Left lung (tissue), 10 donors: Measurements from ENCODE around the gene IGDCC3. TPM values are rescaled to one million over a fixed set of nuclear protein-coding genes. Genes with fewer than 3 reads are reported as not detected.

Source experiments
- ATAC-seq: fragments of 200-7000 bp; cut with Tn5 transposase; one replicate; pipeline ENCODE4 v1.9.1; 2020; ENCODE audit warnings: moderate library complexity
- DNase-seq, 4 donors: peaks; one replicate each; pipeline ENCODE4 v3.0.0-alpha.2; 2013 to 2020
- H3K27ac ChIP-seq, 2 donors: fragments of 200-600 bp; sonication (generic) in 1 of 2; one replicate each; pipeline versions ENCODE4 v1.5.0 to v1.8.0; 2020 to 2021
- H3K27me3 ChIP-seq, 2 donors: fragments of 200-600 bp; sonication (generic) in 1 of 2; one replicate each; pipeline versions ENCODE4 v1.5.0 to v1.8.0; 2020 to 2021
- H3K36me3 ChIP-seq, 2 donors: fragments of 200-600 bp; sonication (generic) in 1 of 2; one replicate each; pipeline versions ENCODE4 v1.5.0 to v1.8.0; 2020 to 2021
- H3K4me1 ChIP-seq, 2 donors: fragments of 200-600 bp; one replicate each; pipeline ENCODE4 v1.8.0; 2021
- H3K4me3 ChIP-seq, 2 donors: fragments of 200-600 bp; sonication (generic) in 1 of 2; one replicate each; pipeline versions ENCODE4 v1.5.0 to v1.8.0; 2020 to 2021; ENCODE audit warnings: mild to moderate bottlenecking in 1 of 2
- H3K9me3 ChIP-seq, 2 donors: fragments of 200-600 bp; sonication (generic) in 1 of 2; one replicate each; pipeline versions ENCODE4 v1.5.0 to v1.8.0; 2020 to 2021
- CTCF ChIP-seq, 2 donors: fragments of 200-600 bp; sonication (generic) in 1 of 2; IDR thresholded peaks; one replicate each; pipeline versions ENCODE4 v1.5.0 to v1.8.0; 2021; ENCODE audit warnings: antibody characterized with exemption in 2 of 2
- intact Hi-C, 2 donors: fragments of 100-400 bp; cut with DNase I; formaldehyde crosslinking; loops; one replicate each; pipeline versions ENCODE4 v1.11.2 to v1.14.2; 2022
- polyA plus RNA-seq, 6 donors: library from polyadenylated mRNA; unstranded; fragments of 120-200 nt; gene quantifications; one replicate each; pipeline ENCODE4 v1.2.1, GENCODE V29; 2013; ENCODE audit not compliant: insufficient read length in 6 of 6
- total RNA-seq, 2 donors: library from RNA; stranded (reverse); fragmentation: NEBNext Ultra II Directional; extraction: Animal tissue kit (Norgen Biotek cat#: 25700); gene quantifications; one replicate each; pipeline ENCODE4 v1.2.1, GENCODE V29; 2021
- donor health status: DM: no; HTN: yes; CAD: no.
- donor health status: DM: no; HTN: no; CAD: no.

IGDCC3 gene
- total and polyA plus RNA-seq, 8 donors = 0.20 to 12.8 (median 11.5) TPM; not detected in 1

GRCh38 chr15:65366122-65366892, 11.5 kb downstream of the IGDCC3 start:
- no peak overlapping the region for H3K27ac ChIP-seq
- H3K36me3 ChIP-seq = no peaks in the 10 kb centered on the region
- no peak overlapping the region for H3K4me3 ChIP-seq
- no peak for TF ChIP-seq CTCF (IDR thresholded peaks at IDR 0.05)
- ATAC-seq = no peak
- peaks cover 0 to 19% of the 10 kb centered on the region in 2 donors for H3K27me3 ChIP-seq
- intact Hi-C loops = no loop called here
- no peaks in the 10 kb centered on the region for H3K9me3 ChIP-seq
- H3K4me1 ChIP-seq = no peaks in the 10 kb centered on the region
- no peak for DNase-seq

DNA sequence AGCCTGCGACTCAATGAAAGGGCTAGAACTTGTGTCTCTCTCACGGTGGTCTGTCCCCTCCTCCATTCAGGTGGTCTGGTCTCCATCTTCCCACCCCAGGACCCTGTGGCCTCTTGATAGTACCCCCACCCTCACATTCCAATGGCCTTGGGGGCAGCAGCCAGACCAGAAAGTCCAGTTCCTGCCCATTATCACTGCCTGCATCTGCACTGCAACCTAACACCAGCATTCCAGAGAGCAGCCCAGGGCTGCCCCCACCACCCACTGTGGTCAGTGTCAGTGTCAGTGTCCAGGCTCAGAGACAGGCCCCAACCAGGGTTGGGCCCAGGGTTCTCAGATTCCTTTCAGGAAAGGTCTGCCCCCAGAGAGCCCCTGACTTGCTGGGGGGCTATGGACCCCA, 12.6 kb downstream of the IGDCC3 start:
- no peak for TF ChIP-seq CTCF (IDR thresholded peaks at IDR 0.05)
- DNase-seq (no peak), ATAC-seq (no peak)
- peaks cover 0 to 24% of the 10 kb centered on the region in 2 donors for H3K27me3 ChIP-seq
- no peaks in the 10 kb centered on the region for H3K9me3 ChIP-seq
- H3K4me1 ChIP-seq = no peaks in the 10 kb centered on the region
- no peaks in the 10 kb centered on the region for H3K36me3 ChIP-seq
- no peak overlapping the region for H3K4me3 ChIP-seq
- intact Hi-C loops = no loop called here
- no peak overlapping the region for H3K27ac ChIP-seq

GRCh38 chr15:65363766-65364165, 14.0 kb downstream of the IGDCC3 start:
- intact Hi-C loops = no loop called here
- Histone ChIP-seq H3K4me1 (no peaks in the 10 kb centered on the region), H3K27me3 (peaks cover 0 to 33% of the 10 kb centered on the region in 2 donors), H3K27ac (no peak overlapping the region), H3K36me3 (no peaks in the 10 kb centered on the region), H3K4me3 (no peak overlapping the region), H3K9me3 (no peaks in the 10 kb centered on the region)
- DNase-seq (no peak), ATAC-seq (no peak)
- TF ChIP-seq CTCF (IDR thresholded peaks at IDR 0.05) = no peak

GRCh38 chr15:65363306-65363705, 14.5 kb downstream of the IGDCC3 start:
- DNase-seq (no peak), ATAC-seq (no peak)
- H3K27ac ChIP-seq = no peak overlapping the region
- TF ChIP-seq CTCF (IDR thresholded peaks at IDR 0.05) = no peak
- H3K4me1 ChIP-seq = no peaks in the 10 kb centered on the region
- no peaks in the 10 kb centered on the region for H3K36me3 ChIP-seq
- H3K9me3 ChIP-seq = no peaks in the 10 kb centered on the region
- H3K4me3 ChIP-seq = no peak overlapping the region
- intact Hi-C loops = no loop called here
- H3K27me3 ChIP-seq = peaks cover 0 to 37% of the 10 kb centered on the region in 2 donors

- DNase-seq (no peak), ATAC-seq (no peak)
- H3K4me3 ChIP-seq = no peak overlapping the region
- peaks cover 0 to 45% of the 10 kb centered on the region in 2 donors for H3K27me3 ChIP-seq
- H3K36me3 ChIP-seq = no peaks in the 10 kb centered on the region
- H3K27ac ChIP-seq = no peak overlapping the region
- TF ChIP-seq CTCF (IDR thresholded peaks at IDR 0.05) = no peak
- H3K9me3 ChIP-seq = no peaks in the 10 kb centered on the region
- H3K4me1 ChIP-seq = no peaks in the 10 kb centered on the region
- intact Hi-C loops = no loop called here
Measured at GRCh38 chr15:65362491-65362890, 15.3 kb downstream of the IGDCC3 start.
